OCI-LY1 (cell line): ENCODE data around the gene FTCDNL1.

Experiments used
- CTCF ChIP-seq: fragments of 200-600 bp; sonication (generic), shearing (Covaris generic); IDR thresholded peaks from 2 replicates; pipeline ENCODE4 v1.5.1; 2017; ENCODE audit warnings: mild to moderate bottlenecking, antibody characterized with exemption, low read length, moderate library complexity, mixed read lengths
- EZH2 ChIP-seq: fragments of 200-600 bp; sonication (generic), shearing (Covaris generic); IDR thresholded peaks from 2 replicates; pipeline ENCODE4 v1.8.0; 2017; ENCODE audit warnings: borderline replicate concordance, mixed run types, mild to moderate bottlenecking, antibody characterized with exemption, low read length, moderate library complexity, mixed read lengths

DNA sequence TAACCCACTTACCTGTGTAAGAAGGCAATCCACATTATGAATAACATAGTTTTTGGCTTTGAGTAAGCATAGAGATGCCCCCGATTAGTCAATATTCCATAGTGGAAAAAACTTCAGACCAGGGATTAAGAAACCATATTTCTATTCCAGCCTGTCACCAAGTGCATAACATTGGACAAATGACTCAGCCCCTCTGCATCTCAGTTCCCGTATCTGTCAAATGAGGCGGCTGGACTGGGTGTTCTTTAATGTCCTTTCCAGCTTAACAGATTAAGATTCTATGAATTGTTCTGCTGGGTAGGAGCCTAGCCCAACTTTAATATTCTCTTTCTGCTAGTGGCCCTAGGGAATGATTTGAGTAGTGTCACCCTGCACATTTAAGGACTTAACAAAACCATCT lies 11.8 kb upstream of the FTCDNL1 start:
- TF ChIP-seq EZH2 (no peak), CTCF (no peak)
